Coronary artery (tissue), 2 donors: ENCODE results near the gene CDH4.

ENCODE experiments used
- DNase-seq: peaks from one replicate; pipeline ENCODE4 v3.0.0-alpha.2; 2017; ENCODE audit warnings: low spot score
- H3K27ac ChIP-seq, 2 donors: fragments of 200-600 bp; sonication (generic); one replicate each; pipeline ENCODE4 v1.5.1; 2016 to 2019
- H3K4me3 ChIP-seq: fragments of 200-600 bp; sonication (generic); 2 replicates; pipeline ENCODE4 v1.5.1; 2016; ENCODE audit warnings: mild to moderate bottlenecking, moderate library complexity
- TF ChIP-seq, protein P1 (sequence below): fragments of 200-600 bp; sonication (generic); IDR thresholded peaks from one replicate; pipeline ENCODE4 v1.5.1; 2019; ENCODE audit warnings: antibody characterized with exemption

Gene CDH4

DNA sequence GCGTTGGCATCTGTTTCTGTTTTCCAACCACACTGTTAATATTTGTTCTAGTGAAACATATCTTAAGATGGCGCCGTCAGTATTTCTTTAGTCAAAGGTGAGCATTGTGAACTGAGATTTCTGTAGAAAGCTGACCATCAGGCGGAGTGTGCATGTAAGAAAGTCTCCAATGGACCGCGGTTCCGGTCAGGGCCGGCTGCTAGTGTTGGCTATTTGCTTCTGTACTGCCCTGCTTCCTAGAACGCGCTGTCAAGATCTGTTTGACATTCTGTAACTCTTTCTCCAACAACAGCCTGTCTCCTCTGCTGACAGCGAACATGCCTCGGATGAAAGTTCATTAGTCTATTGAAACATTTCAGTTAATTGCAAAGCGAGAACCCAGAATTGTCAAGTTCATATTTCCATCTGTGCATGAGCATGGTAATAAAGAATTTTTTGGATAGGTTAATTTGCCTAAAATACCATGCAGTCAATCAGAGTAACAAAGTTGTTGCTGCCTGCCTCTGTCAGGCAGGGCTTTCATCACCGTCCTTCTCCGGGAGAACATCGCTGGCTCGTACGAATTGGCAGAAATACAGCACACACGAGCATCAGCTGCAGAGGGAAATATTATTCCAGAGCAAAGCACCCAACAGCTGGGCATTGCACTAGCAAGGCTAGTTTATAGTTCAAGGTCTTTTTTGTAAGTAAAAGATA is 369.1 kb downstream of the CDH4 start:
- TF ChIP-seq, protein P1, sequence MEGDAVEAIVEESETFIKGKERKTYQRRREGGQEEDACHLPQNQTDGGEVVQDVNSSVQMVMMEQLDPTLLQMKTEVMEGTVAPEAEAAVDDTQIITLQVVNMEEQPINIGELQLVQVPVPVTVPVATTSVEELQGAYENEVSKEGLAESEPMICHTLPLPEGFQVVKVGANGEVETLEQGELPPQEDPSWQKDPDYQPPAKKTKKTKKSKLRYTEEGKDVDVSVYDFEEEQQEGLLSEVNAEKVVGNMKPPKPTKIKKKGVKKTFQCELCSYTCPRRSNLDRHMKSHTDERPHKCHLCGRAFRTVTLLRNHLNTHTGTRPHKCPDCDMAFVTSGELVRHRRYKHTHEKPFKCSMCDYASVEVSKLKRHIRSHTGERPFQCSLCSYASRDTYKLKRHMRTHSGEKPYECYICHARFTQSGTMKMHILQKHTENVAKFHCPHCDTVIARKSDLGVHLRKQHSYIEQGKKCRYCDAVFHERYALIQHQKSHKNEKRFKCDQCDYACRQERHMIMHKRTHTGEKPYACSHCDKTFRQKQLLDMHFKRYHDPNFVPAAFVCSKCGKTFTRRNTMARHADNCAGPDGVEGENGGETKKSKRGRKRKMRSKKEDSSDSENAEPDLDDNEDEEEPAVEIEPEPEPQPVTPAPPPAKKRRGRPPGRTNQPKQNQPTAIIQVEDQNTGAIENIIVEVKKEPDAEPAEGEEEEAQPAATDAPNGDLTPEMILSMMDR: no peak

DNA sequence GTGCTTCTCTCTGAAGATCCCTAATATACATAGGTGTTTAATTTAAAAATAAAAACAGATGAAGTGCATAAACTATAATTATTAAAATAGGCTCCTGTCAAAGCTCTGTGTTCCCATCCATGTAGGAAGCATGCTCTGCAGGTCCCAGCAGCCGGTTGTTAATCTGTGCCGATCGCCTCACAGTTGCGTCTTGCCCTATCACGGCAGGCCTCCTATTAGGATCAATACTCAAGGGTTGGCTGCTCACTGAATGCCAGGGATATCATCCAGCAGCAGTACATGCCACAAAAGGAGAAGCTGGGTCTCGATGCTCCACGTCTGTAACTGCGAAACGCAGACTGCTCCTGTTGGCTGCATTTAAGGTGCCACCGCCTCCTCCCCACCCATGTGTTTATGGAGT is 369.8 kb downstream of the CDH4 start:
- no peak overlapping the region for H3K4me3 ChIP-seq
- TF ChIP-seq, protein P1: no peak
- H3K27ac ChIP-seq: no peak overlapping the region

More for the DNA sequence above, 369.1 kb downstream of the CDH4 start:
- Histone ChIP-seq H3K27ac (no peak overlapping the region), H3K4me3 (no peak overlapping the region)
- no peak for DNase-seq

DNA sequence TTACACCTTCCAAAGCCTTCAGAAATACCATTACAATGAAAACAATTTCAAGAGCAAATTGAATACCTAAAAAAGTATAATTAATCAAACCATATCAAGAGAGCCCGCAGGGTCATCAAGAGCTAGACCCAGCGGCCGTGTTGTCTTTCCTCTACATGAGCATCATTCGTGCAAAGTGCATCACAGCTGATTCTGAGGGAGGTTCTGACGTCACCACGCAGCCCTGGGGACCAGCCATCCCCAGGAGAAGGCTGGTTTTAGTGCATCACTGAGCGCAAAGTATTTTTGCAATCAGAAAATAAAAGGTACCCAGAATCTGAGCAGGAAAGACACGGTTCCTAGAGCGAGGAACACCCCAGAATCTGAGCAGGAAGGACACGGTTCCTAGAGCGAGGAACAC is 371.4 kb downstream of the CDH4 start:
- TF ChIP-seq, protein P1: no peak
- Histone ChIP-seq H3K4me3 (no peak overlapping the region), H3K27ac (no peak overlapping the region)
- DNase-seq: no peak

More for the DNA sequence above, 369.8 kb downstream of the CDH4 start:
- no peak for DNase-seq

DNA sequence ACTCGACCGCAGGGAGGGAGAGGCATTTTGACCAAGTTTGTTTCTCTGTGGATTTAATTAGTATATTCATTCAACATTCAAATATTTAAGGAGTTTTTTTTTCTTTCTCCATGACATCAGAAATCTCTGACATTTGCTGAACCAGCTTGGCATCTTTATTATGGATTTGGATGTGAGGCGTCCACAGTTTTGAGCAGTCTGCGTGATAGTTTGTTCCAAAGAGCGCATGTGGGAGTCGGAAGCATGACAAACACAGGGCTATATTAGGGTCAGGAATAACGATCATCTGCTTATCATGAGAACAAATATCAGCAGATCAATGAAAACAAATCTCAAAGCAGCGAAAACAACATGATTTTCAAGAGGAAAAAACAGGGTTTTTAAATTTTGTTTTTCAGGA is 373.2 kb downstream of the CDH4 start:
- TF ChIP-seq, protein P1: no peak
- H3K4me3 ChIP-seq: no peak overlapping the region
- no peak overlapping the region for H3K27ac ChIP-seq
- DNase-seq: no peak

DNA sequence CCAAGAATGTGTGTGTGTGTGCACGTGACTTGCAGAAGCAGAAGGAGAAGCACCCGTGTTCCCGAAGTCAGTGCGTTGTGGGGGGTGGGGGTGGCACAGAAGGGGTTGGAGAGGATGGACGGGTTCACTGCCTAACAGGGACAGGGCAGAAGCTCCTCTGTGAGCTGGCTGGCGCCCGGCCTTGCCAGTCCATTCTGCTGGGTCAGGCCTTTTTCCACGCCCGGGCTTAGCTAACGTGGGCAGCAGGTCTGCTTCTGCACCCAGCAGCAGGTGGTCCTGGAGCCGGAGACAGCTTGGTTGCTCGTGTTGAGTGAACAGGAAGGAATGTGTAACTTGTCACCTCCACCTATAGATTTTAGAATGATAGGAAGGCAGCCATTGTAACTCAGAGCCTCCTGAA is 374.4 kb downstream of the CDH4 start:
- TF ChIP-seq, protein P1: no peak
- Histone ChIP-seq H3K4me3 (no peak overlapping the region), H3K27ac (no peak overlapping the region)
- DNase-seq: no peak

DNA sequence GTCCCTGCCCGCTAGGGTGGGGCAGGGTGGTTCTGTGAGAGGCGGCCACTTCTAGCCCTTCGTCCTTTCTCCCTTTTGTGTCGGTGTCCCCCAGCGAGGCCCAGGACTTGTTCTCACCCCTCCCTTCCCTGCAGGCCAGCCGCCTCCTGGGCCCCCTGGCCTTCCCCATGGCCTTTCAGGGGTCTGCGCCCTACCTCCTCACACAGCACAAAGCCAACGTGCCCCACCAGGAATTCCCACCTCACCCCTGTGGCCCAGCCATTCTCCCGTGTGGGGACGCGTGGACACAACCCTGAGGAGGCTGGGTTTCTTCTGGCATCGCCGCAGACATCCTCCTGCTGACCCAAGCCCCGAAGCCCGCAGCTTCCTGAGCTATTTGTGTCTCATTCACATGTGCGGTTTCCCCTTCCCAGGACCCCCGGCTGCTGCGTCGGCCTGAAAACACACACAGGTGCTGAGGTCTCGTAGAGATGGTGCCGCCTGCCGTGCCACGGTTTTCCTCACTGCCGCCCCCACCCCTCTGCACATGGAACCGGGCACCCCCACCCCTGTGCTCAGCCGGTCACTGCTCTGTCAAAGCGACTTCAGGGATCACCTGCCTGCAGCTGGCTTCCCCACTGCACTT is 375.8 kb downstream of the CDH4 start:
- Histone ChIP-seq H3K27ac (no peak overlapping the region), H3K4me3 (no peak overlapping the region)
- TF ChIP-seq, protein P1: no peak
- DNase-seq: no peak

DNA sequence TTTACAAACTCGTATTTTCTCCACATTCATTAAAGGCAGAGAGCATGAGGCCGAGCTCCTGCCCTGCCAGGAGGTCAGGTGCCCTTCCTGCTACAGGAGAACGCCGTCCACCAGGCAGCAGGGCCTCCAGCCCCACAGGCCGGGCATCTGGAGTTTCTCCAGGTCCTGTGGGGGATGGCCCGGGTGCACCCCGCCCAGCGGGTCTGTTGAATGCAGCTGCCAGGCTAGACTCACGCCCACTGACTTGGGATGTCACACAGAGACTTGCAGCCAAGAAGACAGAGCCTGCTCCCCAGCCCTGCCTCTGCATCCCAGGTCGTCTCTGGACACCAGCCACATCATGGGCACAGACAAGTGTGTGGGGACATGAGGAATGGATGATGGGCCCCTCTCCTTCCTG is 376.4 kb downstream of the CDH4 start:
- Histone ChIP-seq H3K27ac (no peak overlapping the region), H3K4me3 (no peak overlapping the region)
- TF ChIP-seq, protein P1: no peak
- no peak for DNase-seq
